ENCODE measurements around the gene IQCF5.

DNA sequence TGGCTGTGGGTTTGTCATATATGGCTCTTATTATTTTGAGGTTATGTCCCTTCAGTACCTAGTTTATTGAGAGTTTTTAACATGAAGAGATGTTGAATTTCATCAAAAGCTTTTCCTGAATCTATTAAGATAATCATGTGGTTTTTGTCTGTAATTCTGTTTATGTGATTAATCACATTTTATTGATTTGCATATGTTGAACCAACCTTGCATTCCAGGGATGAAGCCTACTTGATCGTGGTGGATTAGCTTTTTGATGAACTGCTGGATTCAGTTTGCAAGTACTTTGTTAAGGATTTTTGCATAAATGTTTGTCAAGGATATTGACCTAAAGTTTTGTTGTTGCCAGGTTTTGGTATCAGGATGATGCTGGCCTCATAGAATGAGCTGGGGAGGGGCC is 47.1 kb downstream of the IQCF5 start:
- TF ChIP-seq, protein P1, sequence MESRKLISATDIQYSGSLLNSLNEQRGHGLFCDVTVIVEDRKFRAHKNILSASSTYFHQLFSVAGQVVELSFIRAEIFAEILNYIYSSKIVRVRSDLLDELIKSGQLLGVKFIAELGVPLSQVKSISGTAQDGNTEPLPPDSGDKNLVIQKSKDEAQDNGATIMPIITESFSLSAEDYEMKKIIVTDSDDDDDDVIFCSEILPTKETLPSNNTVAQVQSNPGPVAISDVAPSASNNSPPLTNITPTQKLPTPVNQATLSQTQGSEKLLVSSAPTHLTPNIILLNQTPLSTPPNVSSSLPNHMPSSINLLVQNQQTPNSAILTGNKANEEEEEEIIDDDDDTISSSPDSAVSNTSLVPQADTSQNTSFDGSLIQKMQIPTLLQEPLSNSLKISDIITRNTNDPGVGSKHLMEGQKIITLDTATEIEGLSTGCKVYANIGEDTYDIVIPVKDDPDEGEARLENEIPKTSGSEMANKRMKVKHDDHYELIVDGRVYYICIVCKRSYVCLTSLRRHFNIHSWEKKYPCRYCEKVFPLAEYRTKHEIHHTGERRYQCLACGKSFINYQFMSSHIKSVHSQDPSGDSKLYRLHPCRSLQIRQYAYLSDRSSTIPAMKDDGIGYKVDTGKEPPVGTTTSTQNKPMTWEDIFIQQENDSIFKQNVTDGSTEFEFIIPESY (IDR thresholded peaks at IDR 0.05), result no peak
- TF ChIP-seq, protein P2, sequence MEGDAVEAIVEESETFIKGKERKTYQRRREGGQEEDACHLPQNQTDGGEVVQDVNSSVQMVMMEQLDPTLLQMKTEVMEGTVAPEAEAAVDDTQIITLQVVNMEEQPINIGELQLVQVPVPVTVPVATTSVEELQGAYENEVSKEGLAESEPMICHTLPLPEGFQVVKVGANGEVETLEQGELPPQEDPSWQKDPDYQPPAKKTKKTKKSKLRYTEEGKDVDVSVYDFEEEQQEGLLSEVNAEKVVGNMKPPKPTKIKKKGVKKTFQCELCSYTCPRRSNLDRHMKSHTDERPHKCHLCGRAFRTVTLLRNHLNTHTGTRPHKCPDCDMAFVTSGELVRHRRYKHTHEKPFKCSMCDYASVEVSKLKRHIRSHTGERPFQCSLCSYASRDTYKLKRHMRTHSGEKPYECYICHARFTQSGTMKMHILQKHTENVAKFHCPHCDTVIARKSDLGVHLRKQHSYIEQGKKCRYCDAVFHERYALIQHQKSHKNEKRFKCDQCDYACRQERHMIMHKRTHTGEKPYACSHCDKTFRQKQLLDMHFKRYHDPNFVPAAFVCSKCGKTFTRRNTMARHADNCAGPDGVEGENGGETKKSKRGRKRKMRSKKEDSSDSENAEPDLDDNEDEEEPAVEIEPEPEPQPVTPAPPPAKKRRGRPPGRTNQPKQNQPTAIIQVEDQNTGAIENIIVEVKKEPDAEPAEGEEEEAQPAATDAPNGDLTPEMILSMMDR (IDR thresholded peaks at IDR 0.05; ENCODE audit: low read depth, low read length, missing input control), result no peak
- TF ChIP-seq, protein P3, sequence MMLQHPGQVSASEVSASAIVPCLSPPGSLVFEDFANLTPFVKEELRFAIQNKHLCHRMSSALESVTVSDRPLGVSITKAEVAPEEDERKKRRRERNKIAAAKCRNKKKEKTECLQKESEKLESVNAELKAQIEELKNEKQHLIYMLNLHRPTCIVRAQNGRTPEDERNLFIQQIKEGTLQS (IDR thresholded peaks at IDR 0.05), result no peak
- TF ChIP-seq, protein P4, sequence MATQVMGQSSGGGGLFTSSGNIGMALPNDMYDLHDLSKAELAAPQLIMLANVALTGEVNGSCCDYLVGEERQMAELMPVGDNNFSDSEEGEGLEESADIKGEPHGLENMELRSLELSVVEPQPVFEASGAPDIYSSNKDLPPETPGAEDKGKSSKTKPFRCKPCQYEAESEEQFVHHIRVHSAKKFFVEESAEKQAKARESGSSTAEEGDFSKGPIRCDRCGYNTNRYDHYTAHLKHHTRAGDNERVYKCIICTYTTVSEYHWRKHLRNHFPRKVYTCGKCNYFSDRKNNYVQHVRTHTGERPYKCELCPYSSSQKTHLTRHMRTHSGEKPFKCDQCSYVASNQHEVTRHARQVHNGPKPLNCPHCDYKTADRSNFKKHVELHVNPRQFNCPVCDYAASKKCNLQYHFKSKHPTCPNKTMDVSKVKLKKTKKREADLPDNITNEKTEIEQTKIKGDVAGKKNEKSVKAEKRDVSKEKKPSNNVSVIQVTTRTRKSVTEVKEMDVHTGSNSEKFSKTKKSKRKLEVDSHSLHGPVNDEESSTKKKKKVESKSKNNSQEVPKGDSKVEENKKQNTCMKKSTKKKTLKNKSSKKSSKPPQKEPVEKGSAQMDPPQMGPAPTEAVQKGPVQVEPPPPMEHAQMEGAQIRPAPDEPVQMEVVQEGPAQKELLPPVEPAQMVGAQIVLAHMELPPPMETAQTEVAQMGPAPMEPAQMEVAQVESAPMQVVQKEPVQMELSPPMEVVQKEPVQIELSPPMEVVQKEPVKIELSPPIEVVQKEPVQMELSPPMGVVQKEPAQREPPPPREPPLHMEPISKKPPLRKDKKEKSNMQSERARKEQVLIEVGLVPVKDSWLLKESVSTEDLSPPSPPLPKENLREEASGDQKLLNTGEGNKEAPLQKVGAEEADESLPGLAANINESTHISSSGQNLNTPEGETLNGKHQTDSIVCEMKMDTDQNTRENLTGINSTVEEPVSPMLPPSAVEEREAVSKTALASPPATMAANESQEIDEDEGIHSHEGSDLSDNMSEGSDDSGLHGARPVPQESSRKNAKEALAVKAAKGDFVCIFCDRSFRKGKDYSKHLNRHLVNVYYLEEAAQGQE (IDR thresholded peaks at IDR 0.05), result no peak
- TF ChIP-seq, protein P5, sequence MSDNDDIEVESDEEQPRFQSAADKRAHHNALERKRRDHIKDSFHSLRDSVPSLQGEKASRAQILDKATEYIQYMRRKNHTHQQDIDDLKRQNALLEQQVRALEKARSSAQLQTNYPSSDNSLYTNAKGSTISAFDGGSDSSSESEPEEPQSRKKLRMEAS (IDR thresholded peaks at IDR 0.05), result no peak
